GM18511 (cell line): ENCODE measurements around the gene GALNT9.

Experiments used
- ATAC-seq: cut with Tn5 transposase; IDR thresholded peaks from one replicate; pipeline ENCODE4 v1.9.1; 2021; ENCODE audit warnings: mild to moderate bottlenecking, moderate library complexity; ENCODE audit not compliant: unreplicated experiment

The GALNT9 gene

DNA sequence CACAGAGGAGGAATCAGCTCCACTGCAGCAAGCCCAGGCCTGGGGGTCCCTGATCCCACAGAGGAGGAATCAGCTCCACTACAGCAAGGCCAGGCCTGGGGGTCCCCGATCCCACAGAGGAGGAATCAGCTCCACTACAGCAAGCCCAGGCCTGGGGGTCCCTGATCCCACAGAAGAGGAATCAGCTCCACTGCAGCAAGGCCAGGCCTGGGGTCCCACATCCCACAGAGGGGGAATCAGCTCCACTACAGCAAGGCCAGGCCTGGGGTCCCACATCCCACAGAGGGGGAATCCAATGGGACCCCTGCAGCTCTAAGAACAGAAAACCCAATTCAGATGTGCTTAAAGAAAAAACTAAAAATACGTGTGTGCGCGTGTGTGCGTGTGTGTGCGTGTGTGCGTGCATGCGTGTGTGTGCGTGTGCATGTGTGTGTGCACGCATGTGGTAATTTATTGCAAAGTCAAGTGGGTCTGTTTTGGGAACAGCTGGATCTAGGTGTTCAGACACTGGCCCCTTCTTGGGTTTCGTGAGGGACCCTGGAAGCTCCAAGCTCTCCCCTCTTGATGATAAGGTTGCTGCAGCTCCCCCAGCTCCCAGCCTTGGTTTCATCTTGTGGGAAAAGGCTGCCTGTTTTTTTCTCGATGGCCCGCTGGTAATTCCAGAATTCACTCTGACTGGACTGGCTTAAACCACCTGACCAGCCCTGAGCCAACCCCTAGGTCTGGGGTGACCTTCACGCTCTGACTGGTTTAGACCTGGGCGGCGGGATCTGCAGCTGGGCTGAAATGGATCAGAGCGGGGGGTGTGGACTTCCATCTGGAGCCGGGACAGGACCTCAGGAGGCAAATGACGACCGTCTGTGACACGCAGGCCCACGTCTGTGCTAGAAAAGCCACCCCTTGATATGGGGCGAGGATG is 47.1 kb downstream of the GALNT9 start:
- ATAC-seq, result no peak

DNA sequence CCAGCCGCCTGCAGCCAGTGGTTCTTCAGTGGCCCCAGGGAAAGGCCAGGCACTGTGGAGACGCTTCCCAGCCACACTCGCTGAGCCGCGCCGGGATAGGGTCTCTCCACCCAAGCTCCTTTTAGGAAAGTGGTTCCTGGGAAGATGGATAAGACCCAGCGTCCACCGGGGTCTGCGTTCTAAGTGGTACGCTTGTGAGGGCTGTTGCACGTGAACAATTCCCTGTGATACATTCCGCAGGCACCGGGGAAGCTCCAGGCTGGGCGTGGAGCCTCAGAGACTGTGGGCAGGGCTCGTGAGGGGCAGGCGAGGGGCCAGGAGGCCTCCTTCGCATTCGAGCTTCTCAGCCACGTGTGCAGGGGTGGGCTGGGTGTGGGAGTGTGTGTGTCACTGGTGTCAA is 48.4 kb downstream of the GALNT9 start:
- ATAC-seq, result no peak

DNA sequence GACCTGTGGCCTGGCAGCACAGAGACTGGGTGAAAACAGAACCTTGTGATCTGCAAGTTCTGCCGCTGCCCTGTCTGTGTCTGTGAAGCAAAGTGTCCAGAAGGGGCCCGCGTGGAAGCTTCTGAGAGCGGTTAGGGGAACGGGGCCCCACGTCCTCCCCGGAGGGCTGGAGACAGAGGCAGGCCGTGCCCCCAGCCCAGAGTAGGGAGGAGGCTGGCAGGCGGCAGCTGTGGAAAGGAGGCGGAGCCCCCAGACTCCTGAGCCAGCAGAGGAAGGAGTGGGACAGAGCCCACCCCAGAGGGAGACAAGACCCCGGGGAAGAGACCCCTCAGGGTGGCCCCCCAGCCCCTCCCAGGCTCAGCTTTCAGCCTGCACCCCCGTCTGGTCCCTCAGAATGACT is 49.0 kb downstream of the GALNT9 start:
- ATAC-seq, result no peak

GRCh38 chr12:132279930-132280329 is 49.5 kb downstream of the GALNT9 start:
- no peak for ATAC-seq

DNA sequence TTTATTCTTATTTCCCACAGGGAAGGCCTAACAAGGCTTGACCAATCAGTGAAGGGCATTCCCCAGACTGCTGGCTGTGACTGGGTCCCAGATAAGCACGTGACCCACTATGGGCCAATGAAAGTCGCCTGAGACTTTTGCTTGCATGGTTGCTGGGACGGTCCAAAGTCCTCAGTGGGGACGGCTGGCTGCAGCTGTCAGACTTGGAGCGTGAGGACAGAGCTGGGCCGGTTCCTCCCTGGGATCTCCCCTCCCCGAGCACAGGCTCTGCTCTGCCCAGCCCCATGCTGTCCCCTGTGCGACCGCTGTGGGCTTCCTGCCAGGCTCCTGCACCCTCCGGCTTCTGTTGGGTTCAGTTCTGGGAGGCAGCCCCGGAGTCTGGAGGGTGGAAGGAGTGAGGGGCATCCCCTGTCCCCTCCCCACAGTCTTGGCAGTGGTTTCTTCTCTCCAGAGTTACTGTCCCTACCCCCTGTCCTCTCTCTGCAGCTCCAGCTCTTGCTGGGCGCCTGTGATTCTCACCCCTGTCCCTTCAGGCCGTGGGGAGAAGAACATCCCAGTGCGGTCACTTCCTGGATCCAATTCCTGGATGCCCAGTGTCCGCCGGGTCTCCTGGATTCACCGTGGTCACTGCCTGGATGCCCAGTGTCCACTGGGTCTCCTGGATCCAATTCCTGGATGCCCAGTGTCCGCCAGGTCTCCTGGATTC is 50.1 kb downstream of the GALNT9 start:
- no peak for ATAC-seq

- no peak for ATAC-seq
Observed at GRCh38 chr12:132278401-132279183, 50.8 kb downstream of the GALNT9 start.

DNA sequence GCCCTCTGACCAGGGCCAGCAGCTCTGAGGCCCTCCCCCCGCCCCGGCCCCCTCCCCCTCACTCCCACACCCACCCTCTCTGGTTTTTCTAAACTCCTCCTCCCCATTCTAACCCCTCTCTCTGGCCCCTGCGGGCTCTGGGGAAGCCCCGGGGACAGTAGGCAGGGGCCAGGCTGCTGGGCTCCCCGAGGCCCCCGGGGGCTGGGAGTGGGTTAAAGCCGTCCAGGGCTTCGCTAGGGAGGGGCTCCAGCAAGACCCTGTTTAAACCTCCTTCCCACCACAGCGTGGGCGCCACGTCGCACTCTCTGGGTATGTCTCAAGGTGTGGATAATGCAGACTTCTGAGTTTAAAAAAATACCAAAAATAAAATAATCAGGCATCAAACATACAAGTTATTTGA is 51.4 kb downstream of the GALNT9 start:
- ATAC-seq, result no peak

GRCh38 chr12:132277374-132277941 is 51.9 kb downstream of the GALNT9 start:
- no peak for ATAC-seq

GRCh38 chr12:132276827-132277373 is 52.5 kb downstream of the GALNT9 start:
- ATAC-seq, result no peak

- ATAC-seq, result no peak
Observed at GRCh38 chr12:132276066-132276826, 53.1 kb downstream of the GALNT9 start.

DNA sequence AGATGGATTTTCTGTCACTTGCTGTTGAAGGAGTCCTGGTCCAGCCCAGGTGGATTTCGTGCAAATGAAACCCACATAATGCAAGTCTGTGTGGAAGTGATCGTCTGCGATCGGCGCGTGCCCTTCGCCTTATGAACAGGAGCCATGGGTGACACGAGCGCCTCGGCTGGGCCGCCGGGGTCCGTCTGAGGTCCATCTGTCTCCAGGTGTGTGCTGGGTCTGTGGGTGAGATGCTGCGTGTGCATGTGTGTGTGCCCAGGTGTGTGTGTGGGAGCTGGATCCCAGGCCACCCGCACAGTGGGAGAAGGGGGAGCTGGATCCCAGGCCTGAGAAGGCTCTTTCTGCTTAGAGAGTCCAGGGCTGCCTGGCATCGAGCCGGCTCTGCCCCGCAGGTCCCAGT is 53.8 kb downstream of the GALNT9 start:
- no peak for ATAC-seq

DNA sequence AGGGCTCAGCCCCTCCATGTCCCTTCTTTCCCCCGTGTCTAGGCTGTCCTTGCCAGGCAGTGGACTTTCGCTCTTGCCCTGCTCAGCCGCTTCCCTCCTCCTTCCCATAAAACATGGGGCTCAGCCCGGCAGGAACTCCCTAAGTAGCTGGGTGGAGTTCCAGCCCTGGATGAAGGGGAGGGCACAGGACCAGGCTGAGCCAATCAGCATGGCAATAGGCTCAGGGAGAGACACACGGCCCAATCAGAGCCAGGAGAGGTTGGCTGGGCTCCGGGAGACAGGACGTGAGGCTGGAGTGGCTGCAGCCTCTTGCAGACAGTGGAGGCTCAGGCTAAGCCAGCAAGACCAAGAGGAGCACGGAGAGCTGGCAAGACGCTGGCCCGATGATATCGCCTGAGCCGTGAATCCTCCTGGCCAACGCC is 54.3 kb downstream of the GALNT9 start:
- no peak for ATAC-seq

DNA sequence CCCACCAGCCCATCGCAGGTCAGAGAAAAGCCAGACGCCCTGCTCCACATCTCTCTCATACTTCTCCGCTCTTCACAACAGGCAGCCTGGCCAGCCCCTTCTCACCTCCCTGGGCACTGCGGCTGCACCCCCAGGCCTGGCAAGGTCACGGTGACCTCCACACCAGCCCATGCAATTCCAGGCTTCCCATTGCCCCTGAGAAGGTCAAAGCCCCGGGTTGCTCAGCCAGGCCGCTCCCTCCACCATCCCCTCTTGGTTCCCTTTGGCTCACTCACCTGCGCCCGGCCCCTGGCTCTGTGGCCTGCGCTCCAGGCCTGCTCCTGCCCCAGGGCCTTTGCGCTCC is 55.4 kb downstream of the GALNT9 start:
- no peak for ATAC-seq

GRCh38 chr12:132272711-132273110 is 56.7 kb downstream of the GALNT9 start:
- ATAC-seq, result no peak

- ATAC-seq, result no peak
Observed at GRCh38 chr12:132271755-132272092, 57.7 kb downstream of the GALNT9 start.

DNA sequence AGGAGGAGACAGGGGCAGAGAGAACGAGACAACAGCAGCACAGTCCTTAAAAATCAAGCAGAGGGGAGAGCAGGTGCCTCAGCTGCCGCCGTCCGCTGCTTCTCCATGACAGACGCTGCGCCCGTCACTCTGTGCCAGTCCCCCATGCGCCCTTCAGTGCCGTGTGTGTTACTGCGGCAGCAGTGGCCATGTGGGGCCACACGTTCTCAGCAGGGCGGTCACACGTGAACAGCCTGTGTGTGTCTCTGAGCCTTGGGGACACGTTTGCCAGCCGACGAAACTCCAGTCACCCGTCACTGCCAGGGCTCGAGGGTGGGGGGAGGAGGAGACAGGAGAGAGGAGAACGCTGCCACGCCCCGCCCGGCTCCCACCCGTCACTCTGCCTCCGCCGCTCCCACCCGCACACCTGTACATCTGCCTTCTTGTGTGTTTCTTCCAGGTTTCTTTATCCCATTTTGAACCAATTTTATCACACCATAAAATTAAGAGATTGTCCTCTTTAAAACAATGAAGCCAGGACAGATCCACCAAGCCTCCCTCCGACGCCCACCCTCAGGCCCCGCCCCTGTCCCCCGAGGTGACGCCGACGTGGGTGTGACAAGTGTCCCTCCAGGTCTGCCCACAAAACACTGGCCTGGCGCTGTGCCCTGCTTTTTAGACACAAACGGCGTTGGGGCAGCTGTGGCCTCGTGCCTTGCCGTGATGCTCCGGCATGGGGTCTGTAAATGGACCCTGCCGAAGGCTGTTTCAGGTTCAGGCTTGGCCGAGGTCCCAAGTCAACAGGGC is 58.2 kb downstream of the GALNT9 start:
- ATAC-seq, result no peak

GRCh38 chr12:132270516-132270915 is 58.9 kb downstream of the GALNT9 start:
- no peak for ATAC-seq

DNA sequence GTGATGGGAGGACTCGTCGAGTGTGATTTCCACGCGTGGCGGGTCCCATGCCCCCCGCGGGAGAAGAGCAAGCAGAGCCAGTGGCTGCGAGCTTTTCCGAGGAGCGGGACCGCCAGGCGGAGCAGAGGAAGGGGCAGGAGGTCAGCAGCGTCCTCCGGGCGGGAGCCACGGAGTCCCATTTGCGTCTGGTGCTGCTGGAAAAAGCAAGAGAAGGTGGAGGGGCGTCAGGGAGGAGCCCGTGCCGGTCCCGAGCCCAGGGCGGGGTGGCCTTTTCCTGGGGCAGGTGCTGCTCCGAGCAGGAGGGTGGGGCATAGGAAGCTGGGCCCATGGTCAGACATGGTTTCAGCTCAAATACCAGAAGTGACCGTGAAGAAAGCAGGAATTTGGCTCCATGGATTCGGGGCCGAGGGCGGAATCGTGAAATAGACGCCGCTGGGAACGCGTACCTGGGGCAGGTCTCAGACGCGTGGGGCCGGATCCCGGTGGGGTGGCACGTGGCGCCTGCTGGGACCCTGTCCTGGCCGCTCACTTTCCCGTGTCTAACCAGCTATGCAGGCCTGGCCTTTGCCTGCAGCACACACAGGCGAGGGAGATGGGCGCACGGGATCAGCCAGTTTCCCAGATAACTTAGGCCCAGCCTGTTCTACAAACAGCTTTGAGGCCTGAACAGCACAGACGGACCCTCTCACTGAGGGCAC is 60.0 kb downstream of the GALNT9 start:
- no peak for ATAC-seq

DNA sequence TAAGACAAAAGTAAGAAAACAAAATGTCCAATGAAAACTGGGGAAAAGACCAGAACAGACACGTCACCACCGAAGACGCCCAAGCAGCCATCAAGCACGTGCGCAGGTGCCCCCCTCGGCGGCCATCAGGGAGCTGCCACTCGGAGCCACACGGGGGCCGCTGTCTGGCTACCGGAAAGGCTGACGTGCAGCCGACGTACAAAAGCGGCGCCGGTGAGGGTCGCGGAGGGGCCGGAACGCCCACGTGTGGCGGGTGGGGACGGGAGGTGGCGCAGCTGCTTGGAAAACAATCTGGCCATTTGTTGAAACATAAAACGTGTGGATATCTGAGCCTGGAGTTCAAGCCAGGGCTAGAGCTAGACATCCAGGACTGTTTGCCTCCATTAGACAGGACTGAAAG is 60.7 kb downstream of the GALNT9 start:
- no peak for ATAC-seq
